H1 (cell line): ENCODE results near the gene EDA. TPM values are rescaled to one million over a fixed set of nuclear protein-coding genes. Genes with fewer than 3 reads are reported as not detected.

Source experiments
- CTCF ChIA-PET: fragments of 300-600 bp; sonication (Branson Sonifier 250); formaldehyde crosslinking; loops from one replicate; lab custom pipeline; 2021; ENCODE audit not compliant: partially characterized antibody; lab: Charles Lee
- POLR2A ChIA-PET: fragments of 300-600 bp; sonication (Branson Sonifier 250); formaldehyde crosslinking; loops from one replicate; lab custom pipeline; 2021; ENCODE audit warnings: inconsistent platforms; ENCODE audit not compliant: partially characterized antibody; lab: Charles Lee
- DNase-seq, 2 experiments: peaks; one replicate each; pipeline versions ENCODE4 v3.0.0 to v3.0.0-alpha.2; 2010 to 2022; ENCODE audit warnings: low spot score in 2 of 2, low read depth in 1 of 2, mixed read lengths in 1 of 2
- FAIRE-seq: peaks from 2 replicates; lab custom pipeline; 2011; peaks lifted over from hg19 to GRCh38; lab: Jason Lieb, UNC
- H2AFZ ChIP-seq: 2 replicates; pipeline ENCODE4 v1.8.1; 2012; ENCODE audit warnings: low read length, inconsistent platforms
- H2AK5ac ChIP-seq: 2 replicates; pipeline ENCODE4 v1.6.1; 2013; ENCODE audit warnings: low read depth, low read length
- H2BK120ac ChIP-seq: replicated peaks from 2 replicates; pipeline ENCODE3; 2013; ENCODE audit warnings: low read depth, low read length, inconsistent platforms
- H2BK12ac ChIP-seq: 2 replicates; pipeline ENCODE4 v1.6.1; 2013; ENCODE audit warnings: low read depth, low read length
- H2BK15ac ChIP-seq: 2 replicates; pipeline ENCODE4 v1.6.1; 2013; ENCODE audit warnings: low read length
- H2BK20ac ChIP-seq: 2 replicates; pipeline ENCODE4 v1.6.1; 2013; ENCODE audit warnings: low read length
- H2BK5ac ChIP-seq: 2 replicates; pipeline ENCODE4 v1.6.1; 2013; ENCODE audit warnings: low read depth, low read length
- H3K14ac ChIP-seq: 2 replicates; pipeline ENCODE4 v1.6.1; 2013; ENCODE audit warnings: inconsistent platforms; ENCODE audit not compliant: insufficient read length
- H3K18ac ChIP-seq: 2 replicates; pipeline ENCODE4 v1.6.1; 2013; ENCODE audit warnings: low read length; ENCODE audit errors: extremely low read depth
- H3K23ac ChIP-seq: 2 replicates; pipeline ENCODE4 v1.6.1; 2013; ENCODE audit warnings: inconsistent platforms; ENCODE audit not compliant: insufficient read length
- H3K23me2 ChIP-seq: 2 replicates; pipeline ENCODE4 v1.6.1; 2013; ENCODE audit warnings: low read depth, low read length
- H3K27ac ChIP-seq: 2 replicates; pipeline ENCODE4 v1.6.1; 2011; ENCODE audit warnings: low read depth, low read length, inconsistent platforms
- H3K27me3 ChIP-seq, 4 experiments: replicated peaks in 1 of 4; 1 replicate in 1 of 4; 2 replicates in 3 of 4; pipeline versions ENCODE4 v1.6.1 to v1.8.1; 2011 to 2013; ENCODE audit warnings: low read length in 3 of 4, mild to moderate bottlenecking in 3 of 4, inconsistent platforms in 2 of 4, mixed read lengths in 2 of 4, moderate library complexity in 1 of 4; ENCODE audit not compliant: control insufficient read depth in 3 of 4, insufficient read depth in 3 of 4; ENCODE audit errors: extremely low read depth in 1 of 4
- H3K36me3 ChIP-seq, 4 experiments: 2 replicates each; pipeline versions ENCODE4 v1.6.1 to v1.8.1; 2011 to 2013; ENCODE audit warnings: mild to moderate bottlenecking in 4 of 4, low read length in 3 of 4, moderate library complexity in 2 of 4, control low read depth in 1 of 4, inconsistent platforms in 1 of 4; ENCODE audit not compliant: insufficient read depth in 4 of 4, control insufficient read depth in 2 of 4
- H3K4ac ChIP-seq: replicated peaks from 2 replicates; pipeline ENCODE3; 2013; ENCODE audit warnings: low read length, low read depth, mixed read lengths, inconsistent platforms; ENCODE audit not compliant: insufficient read length
- H3K4me1 ChIP-seq, 4 experiments: replicated peaks in 1 of 4; 1 replicate in 1 of 4; 2 replicates in 3 of 4; pipeline versions ENCODE4 v1.6.1 to v1.8.1; 2011 to 2013; ENCODE audit warnings: low read length in 3 of 4, inconsistent platforms in 2 of 4, mixed read lengths in 1 of 4; ENCODE audit not compliant: insufficient read depth in 4 of 4, control insufficient read depth in 3 of 4
- H3K4me2 ChIP-seq, 2 experiments: 2 replicates each; pipeline versions ENCODE4 v1.6.1 to v1.8.1; 2011 to 2013; ENCODE audit warnings: low read depth in 2 of 2, low read length in 2 of 2, control low read depth in 1 of 2, inconsistent platforms in 1 of 2, mild to moderate bottlenecking in 1 of 2; ENCODE audit not compliant: insufficient read depth in 1 of 2
- H3K4me3 ChIP-seq, 4 experiments: fragments of 200-600, 300-600 bp in 1 of 4; sonication (generic), shearing (Covaris generic), sonication (Bioruptor Twin) in 1 of 4; 2 replicates each; pipeline versions ENCODE4 v1.5.1 to v1.8.1; 2011 to 2016; ENCODE audit warnings: low read length in 4 of 4, low read depth in 3 of 4, control low read depth in 2 of 4, inconsistent platforms in 2 of 4, mild to moderate bottlenecking in 2 of 4, mixed read lengths in 1 of 4, moderate library complexity in 1 of 4; ENCODE audit not compliant: insufficient read depth in 2 of 4; ENCODE audit errors: extremely low read depth in 1 of 4
- H3K56ac ChIP-seq: replicated peaks from 2 replicates; pipeline ENCODE3; 2013; ENCODE audit warnings: low read depth, mild to moderate bottlenecking, mixed read lengths, low read length, inconsistent platforms; ENCODE audit not compliant: insufficient read length
- H3K79me1 ChIP-seq: 2 replicates; pipeline ENCODE4 v1.6.1; 2013; ENCODE audit warnings: low read depth, low read length, control low read depth
- H3K79me2 ChIP-seq, 2 experiments: 2 replicates each; pipeline versions ENCODE4 v1.6.1 to v1.8.1; 2012 to 2013; ENCODE audit warnings: low read length in 2 of 2, mild to moderate bottlenecking in 2 of 2, inconsistent platforms in 1 of 2; ENCODE audit not compliant: insufficient read depth in 2 of 2, control insufficient read depth in 1 of 2
- H3K9ac ChIP-seq, 4 experiments: replicated peaks in 1 of 4; 1 replicate in 1 of 4; 2 replicates in 3 of 4; pipeline versions ENCODE4 v1.6.1 to v1.8.1; 2011 to 2013; ENCODE audit warnings: low read depth in 3 of 4, low read length in 3 of 4, control low read depth in 2 of 4, mild to moderate bottlenecking in 2 of 4, moderate library complexity in 2 of 4, inconsistent platforms in 1 of 4; ENCODE audit errors: extremely low read depth in 1 of 4
- H3K9me3 ChIP-seq, 2 experiments: 2 replicates each; pipeline versions ENCODE4 v1.6.1 to v1.8.1; 2012 to 2013; ENCODE audit warnings: mild to moderate bottlenecking in 2 of 2, moderate library complexity in 2 of 2, control low read depth in 1 of 2, inconsistent platforms in 1 of 2, low read depth in 1 of 2, low read length in 1 of 2, mixed read lengths in 1 of 2; ENCODE audit not compliant: insufficient read depth in 2 of 2
- H4K20me1 ChIP-seq, 2 experiments: replicated peaks in 1 of 2; 2 replicates each; pipeline versions ENCODE3 to v1.8.1; 2011 to 2013; ENCODE audit warnings: inconsistent platforms in 2 of 2, low read length in 2 of 2, mild to moderate bottlenecking in 1 of 2; ENCODE audit not compliant: insufficient read depth in 2 of 2, control insufficient read depth in 1 of 2
- H4K5ac ChIP-seq: 2 replicates; pipeline ENCODE4 v1.6.1; 2013; ENCODE audit warnings: low read length, low read depth, mixed read lengths, inconsistent platforms; ENCODE audit not compliant: insufficient read length
- H4K8ac ChIP-seq: 2 replicates; pipeline ENCODE4 v1.8.0; 2013; ENCODE audit warnings: mild to moderate bottlenecking, moderate library complexity, low read length, inconsistent platforms; ENCODE audit not compliant: insufficient read depth; ENCODE audit errors: extremely low read depth
- H4K91ac ChIP-seq: replicated peaks from 2 replicates; pipeline ENCODE3; 2013; ENCODE audit warnings: low read length, mixed read lengths, inconsistent platforms; ENCODE audit not compliant: insufficient read length
- EGR1 ChIP-seq: IDR thresholded peaks from 2 replicates; pipeline ENCODE4 v1.6.1; 2011; ENCODE audit warnings: low read depth, low read length, borderline replicate concordance
- EZH2 ChIP-seq: fragments of 200-600 bp; sonication (generic); IDR thresholded peaks from 2 replicates; pipeline ENCODE4 v1.7.1; 2012; ENCODE audit warnings: low read depth, mild to moderate bottlenecking, moderate library complexity, low read length, inconsistent platforms; ENCODE audit not compliant: severe bottlenecking
- HDAC2 ChIP-seq, 2 experiments: fragments of 300-600 bp in 1 of 2; sonication (generic) in 1 of 2; IDR thresholded peaks; 2 replicates each; pipeline ENCODE4 v1.6.1; 2011 to 2012; ENCODE audit warnings: low read depth in 2 of 2, low read length in 2 of 2, mild to moderate bottlenecking in 2 of 2, moderate library complexity in 2 of 2, borderline replicate concordance in 1 of 2, inconsistent platforms in 1 of 2
- PHF8 ChIP-seq: fragments of 200-600 bp; sonication (generic); conservative IDR thresholded peaks from 2 replicates; pipeline ENCODE4 v1.7.1; 2012; ENCODE audit warnings: low read depth, mild to moderate bottlenecking, inconsistent platforms, low read length, moderate library complexity
- TBP ChIP-seq: IDR thresholded peaks from 2 replicates; pipeline ENCODE4 v1.6.1; 2011; ENCODE audit warnings: low read depth, low read length, improper control_type of control experiment
- USF2 ChIP-seq: IDR thresholded peaks from 2 replicates; pipeline ENCODE4 v1.6.1; 2011; ENCODE audit warnings: low read length, improper control_type of control experiment
- WGBS, 2 experiments: shearing (Covaris generic) in 1 of 2; methylation state at CpG; one replicate each; pipeline versions ENCODE4 v1.1.6 to v1.1.7; 2013 to 2015; ENCODE audit warnings: low lambda C conversion rate in 2 of 2, mixed read lengths in 2 of 2, inconsistent platforms in 1 of 2, low coverage in 1 of 2, missing lambda C conversion rate in 1 of 2; ENCODE audit not compliant: insufficient replicate concordance in 2 of 2, insufficient coverage in 1 of 2, insufficient read length in 1 of 2; ENCODE audit errors: extremely low coverage in 1 of 2, missing lambda C conversion rate in 1 of 2; 5-methylcytosine and 5-hydroxymethylcytosine counted together
- polyA plus RNA-seq, 7 experiments: library from polyadenylated mRNA; depleted of rRNA in 3 of 7; stranded (reverse) in 5 of 7; unstranded in 2 of 7; fragments of >200 nt in 5 of 7; fragments of 200-250 nt in 2 of 7; gene quantifications; 1 replicate in 5 of 7; 2 replicates in 1 of 7; 4 replicates in 1 of 7; pipeline versions ENCODE4 v1.2.1 to v1.2.3, GENCODE V29; 2011 to 2013; ENCODE audit warnings: missing spikeins in 2 of 7, mixed read lengths in 2 of 7
- total RNA-seq: library from RNA; stranded (reverse); fragmentation: NEBNext Ultra II Directional; extraction: Animal tissue kit (Norgen Biotek cat#: 25700); gene quantifications from 2 replicates; pipeline ENCODE4 v1.2.1, GENCODE V29; 2021

The EDA gene
- total and polyA plus RNA-seq, 2 of the 8 experiments (the other 6 are each of a cell fraction or from before 2014, with no cell fraction given): 7.5 to 10.5 TPM

DNA sequence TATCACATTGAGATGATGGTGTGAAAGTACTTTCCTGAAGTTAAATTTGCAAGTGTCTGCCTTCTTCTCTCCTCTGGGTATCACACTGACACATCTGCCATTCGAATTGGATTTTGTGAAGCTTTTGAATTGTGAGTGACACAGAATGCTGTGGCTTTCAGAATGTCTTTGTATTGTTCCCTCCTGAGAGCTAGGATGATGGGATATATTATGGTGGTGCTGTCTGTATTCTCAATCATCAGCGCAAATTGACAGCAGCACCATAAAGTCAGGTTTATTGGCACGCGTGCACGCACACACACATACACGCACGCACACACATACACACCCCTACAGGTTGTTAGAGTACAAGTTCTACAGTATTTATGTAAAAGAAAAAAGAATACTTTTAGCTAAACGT is 290.5 kb downstream of the EDA start:
- Histone ChIP-seq H3K36me3 (no peaks in the 10 kb centered on the region), H3K23ac (no peak overlapping the region), H4K8ac (no peak overlapping the region), H3K9me3 (no peaks in the 10 kb centered on the region), H3K4me3 (no peak overlapping the region), H3K4me2 (no peak overlapping the region), H3K79me2 (no peaks in the 10 kb centered on the region), H4K91ac (no peak overlapping the region), H2AK5ac (no peak overlapping the region), H2BK120ac (no peak overlapping the region), H3K27me3 (no peaks in the 10 kb centered on the region), H3K56ac (no peak overlapping the region), H2AFZ (no peak overlapping the region), H3K27ac (no peak overlapping the region), H3K14ac (no peak overlapping the region), H2BK15ac (no peak overlapping the region), H3K18ac (no peak overlapping the region), H3K79me1 (no peaks in the 10 kb centered on the region), H2BK5ac (no peak overlapping the region), H3K23me2 (no peaks in the 10 kb centered on the region), H4K20me1 (no peaks in the 10 kb centered on the region), H3K4me1 (no peaks in the 10 kb centered on the region), H3K4ac (no peak overlapping the region), H2BK12ac (no peak overlapping the region), H4K5ac (no peak overlapping the region), H2BK20ac (no peak overlapping the region), H3K9ac (no peak overlapping the region)
- ChIA-PET POLR2A (no interaction called here), CTCF (no interaction called here)
- no peak for TF ChIP-seq TBP
- no peak for TF ChIP-seq PHF8
- no peak for TF ChIP-seq USF2
- no peak for TF ChIP-seq EZH2
- no peak for TF ChIP-seq EGR1
- no peak for TF ChIP-seq HDAC2 (IDR thresholded peaks at IDR 0.05; ENCODE audit: borderline replicate concordance in 1 of 2, low read depth in 2 of 2, low read length in 2 of 2)
- 93% methylated on average over 8 of the region's 8 CpGs; no CpG with 5 or more reads in 1 of the 2 experiments for WGBS, 2 experiments
- no peak for DNase-seq
- FAIRE-seq: no peak
